ENCODE measurements around the gene DPYD. TPM values are rescaled to one million over a fixed set of nuclear protein-coding genes. Genes with fewer than 3 reads are reported as not detected.

Gene DPYD
- total and polyA plus RNA-seq, 11 donors, result 2.6 to 38.4 (median 7.8) TPM

DNA sequence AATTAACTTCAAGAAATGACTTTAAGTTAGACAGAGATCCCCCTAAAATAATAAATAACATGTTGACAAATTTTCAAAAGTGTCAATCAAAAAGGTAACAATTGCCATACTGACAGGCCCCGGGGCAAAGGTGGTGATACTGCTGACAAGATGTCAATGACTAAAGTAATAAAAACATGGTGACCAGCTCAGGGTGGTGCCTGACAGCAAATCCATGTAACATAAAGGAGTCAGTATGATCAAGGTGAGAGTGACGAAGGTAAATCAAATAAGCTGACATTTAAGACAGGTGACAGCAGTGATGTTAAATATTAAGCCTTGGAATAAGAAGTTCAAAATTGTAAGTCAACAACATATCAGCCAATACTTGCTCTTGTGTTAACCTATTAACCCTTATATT lies 387.5 kb downstream of the DPYD start:
- 92 to 96% (median 94%) methylated on average over 2 of the region's 2 CpGs for WGBS, 4 donors
- Histone ChIP-seq H3K36me3 (no peaks in the 10 kb centered on the region), H3K27me3 (no peaks in the 10 kb centered on the region), H3K27ac (no peak overlapping the region), H3K9me3 (no peaks in the 10 kb centered on the region), H3K4me3 (no peak overlapping the region), H3K4me1 (no peaks in the 10 kb centered on the region)
- intact Hi-C loops (cut with DNase I), result no loop called here
- DNase-seq (no peak), ATAC-seq (no peak)
- TF ChIP-seq, protein P1, sequence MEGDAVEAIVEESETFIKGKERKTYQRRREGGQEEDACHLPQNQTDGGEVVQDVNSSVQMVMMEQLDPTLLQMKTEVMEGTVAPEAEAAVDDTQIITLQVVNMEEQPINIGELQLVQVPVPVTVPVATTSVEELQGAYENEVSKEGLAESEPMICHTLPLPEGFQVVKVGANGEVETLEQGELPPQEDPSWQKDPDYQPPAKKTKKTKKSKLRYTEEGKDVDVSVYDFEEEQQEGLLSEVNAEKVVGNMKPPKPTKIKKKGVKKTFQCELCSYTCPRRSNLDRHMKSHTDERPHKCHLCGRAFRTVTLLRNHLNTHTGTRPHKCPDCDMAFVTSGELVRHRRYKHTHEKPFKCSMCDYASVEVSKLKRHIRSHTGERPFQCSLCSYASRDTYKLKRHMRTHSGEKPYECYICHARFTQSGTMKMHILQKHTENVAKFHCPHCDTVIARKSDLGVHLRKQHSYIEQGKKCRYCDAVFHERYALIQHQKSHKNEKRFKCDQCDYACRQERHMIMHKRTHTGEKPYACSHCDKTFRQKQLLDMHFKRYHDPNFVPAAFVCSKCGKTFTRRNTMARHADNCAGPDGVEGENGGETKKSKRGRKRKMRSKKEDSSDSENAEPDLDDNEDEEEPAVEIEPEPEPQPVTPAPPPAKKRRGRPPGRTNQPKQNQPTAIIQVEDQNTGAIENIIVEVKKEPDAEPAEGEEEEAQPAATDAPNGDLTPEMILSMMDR (IDR thresholded peaks at IDR 0.05), result no peak
- TF ChIP-seq POLR2A (IDR thresholded peaks at IDR 0.05), result no peak

GRCh38 chr1:97529600-97529999 lies 391.2 kb downstream of the DPYD start:
- Histone ChIP-seq H3K4me3 (no peak overlapping the region), H3K27me3 (no peaks in the 10 kb centered on the region), H3K9me3 (no peaks in the 10 kb centered on the region), H3K4me1 (no peaks in the 10 kb centered on the region), H3K36me3 (no peaks in the 10 kb centered on the region), H3K27ac (no peak overlapping the region)
- intact Hi-C loops (cut with DNase I), result loop anchor here in 7 of 10 donors (10.0 kb wide), 2 partner anchors 285 to 395 kb away; no protein-coding TSS in a partner anchor
- ATAC-seq (no peak), DNase-seq (no peak)
- TF ChIP-seq, protein P1 (IDR thresholded peaks at IDR 0.05), result no peak
- TF ChIP-seq POLR2A (IDR thresholded peaks at IDR 0.05), result no peak
- WGBS, 4 donors, result 74 to 82% (median 76%) methylated on average over 1 of the region's 1 CpG

DNA sequence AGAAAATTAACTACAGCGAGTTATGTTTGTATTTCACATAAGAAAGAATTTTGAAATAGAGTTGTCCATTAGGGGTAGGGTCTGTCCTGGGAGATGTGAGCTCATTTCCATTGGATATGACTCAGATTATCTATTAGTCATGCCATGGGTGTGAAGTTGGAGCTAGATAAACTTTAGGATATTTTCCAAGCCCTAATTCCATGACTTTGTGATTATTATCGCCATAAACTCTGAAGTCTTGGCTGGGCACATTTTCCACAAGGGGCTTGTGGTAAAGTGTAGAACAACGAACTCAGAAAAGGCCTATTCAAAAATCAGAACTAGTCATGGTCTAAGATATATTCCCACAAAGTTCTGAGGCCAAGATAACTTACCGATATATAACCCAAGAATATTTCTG lies 396.6 kb downstream of the DPYD start:
- intact Hi-C loops (cut with DNase I), result loop anchor here in 7 of 10 donors (2.0 to 10.0 kb wide), 3 partner anchors 279 to 389 kb away; no protein-coding TSS in a partner anchor

GRCh38 chr1:97516588-97516987 lies 404.2 kb downstream of the DPYD start:
- Histone ChIP-seq H3K36me3 (peaks cover 0 to 2% (median 0%) of the 10 kb centered on the region in 9 donors), H3K4me3 (no peak overlapping the region), H3K4me1 (no peaks in the 10 kb centered on the region), H3K27me3 (no peaks in the 10 kb centered on the region), H3K9me3 (peaks cover 0 to 15% (median 2%) of the 10 kb centered on the region in 12 donors), H3K27ac (no peak overlapping the region)
- TF ChIP-seq POLR2A (IDR thresholded peaks at IDR 0.05), result no peak
- WGBS, 4 donors, result 90 to 98% (median 97%) methylated on average over 2 of the region's 2 CpGs
- ATAC-seq, result no peak
- intact Hi-C loops (cut with DNase I), result loop anchor here in 1 of 10 donors (10.0 kb wide), 1 partner anchor 182 kb away; no protein-coding TSS in a partner anchor
- no peak for DNase-seq

More for the DNA sequence above, 396.6 kb downstream of the DPYD start:
- peaks cover 0 to 22% (median 6%) of the 10 kb centered on the region in 12 donors for H3K9me3 ChIP-seq
- no peak overlapping the region for H3K27ac ChIP-seq
- TF ChIP-seq, protein P1 (IDR thresholded peaks at IDR 0.05), result no peak
- TF ChIP-seq POLR2A (IDR thresholded peaks at IDR 0.05), result no peak
- H3K36me3 ChIP-seq, result peaks cover 0 to 3% (median 0%) of the 10 kb centered on the region in 9 donors
- no peaks in the 10 kb centered on the region for H3K27me3 ChIP-seq
- no peak overlapping the region for H3K4me3 ChIP-seq
- WGBS, 4 donors, result 81 to 88% (median 86%) methylated on average over 4 of the region's 4 CpGs
- H3K4me1 ChIP-seq, result no peaks in the 10 kb centered on the region
- ATAC-seq (no peak), DNase-seq (no peak)
